Muscle of back (tissue), 13 donors: ENCODE results near the gene OR4E1. TPM values are rescaled to one million over a fixed set of nuclear protein-coding genes. Genes with fewer than 3 reads are reported as not detected.
A peak's percentile ranks its signal among the peaks of the same experiment; 100 is the strongest.
"Not testable (repeated sequence)": the region's sequence is repeated elsewhere in the genome, so short reads cannot be mapped to it uniquely, and the experiment has no call there.

Experiments
- DNase-seq, 3 donors: peaks; one replicate each; pipeline versions ENCODE4 v3.0.0 to v3.0.0-alpha.2; 2013
- long read RNA-seq, 9 donors: transcript quantifications; one replicate each; lab custom pipeline, GENCODE V29; 2026
- polyA plus RNA-seq, 10 donors: library from polyadenylated mRNA; unstranded; fragments of 120-200 nt; gene quantifications; one replicate each; pipeline ENCODE4 v1.2.1, GENCODE V29; 2013; ENCODE audit not compliant: insufficient read length in 10 of 10

OR4E1 gene
- under 1 TPM in 2 of 10 donors, not detected in 8; 0.05 to 0.06 TPM for polyA plus RNA-seq
- long read RNA-seq, donor 1 = 0 reads
- long read RNA-seq, donor 2 = 0 reads
- long read RNA-seq, donor 3 = 0 reads
- long read RNA-seq, donor 4 = 0 reads
- long read RNA-seq, donor 5 = 0 reads
- long read RNA-seq, donor 6 = 0 reads
- long read RNA-seq, donor 7 = 0 reads
- long read RNA-seq, donor 8 = 0 reads
- long read RNA-seq, donor 9 = 0 reads

- DNase-seq = no peak
These were observed at the start of gene OR4E1 for GRCh38 chr14:21673718-21674117. TSS of gene OR4E1 (minus strand) at chr14:21673818. CDS start at chr14:21670935, 2,883 bp downstream.

- DNase-seq = no peak
These were observed 47.9 kb upstream of the OR4E1 start for GRCh38 chr14:21721504-21721903.

- DNase-seq = no peak
These were observed 46.2 kb upstream of the OR4E1 start for GRCh38 chr14:21719841-21720240.

GRCh38 chr14:21714318-21714929, 40.8 kb upstream of the OR4E1 start:
- no peak for DNase-seq

- DNase-seq = no peak
These were observed 38.4 kb upstream of the OR4E1 start for GRCh38 chr14:21712036-21712435.

GRCh38 chr14:21711360-21711961, 37.8 kb upstream of the OR4E1 start:
- peak; percentile 14 to 41 (median 27) for DNase-seq

- DNase-seq = no peak
These were observed 30.7 kb upstream of the OR4E1 start for GRCh38 chr14:21704338-21704737.

- no peak for DNase-seq
These were observed 30.0 kb upstream of the OR4E1 start for GRCh38 chr14:21703357-21704326.

GRCh38 chr14:21702316-21702715, 28.7 kb upstream of the OR4E1 start:
- no peak for DNase-seq

GRCh38 chr14:21699551-21699950, 25.9 kb upstream of the OR4E1 start:
- no peak for DNase-seq

- DNase-seq = not testable (repeated sequence)
These were observed 24.9 kb upstream of the OR4E1 start for GRCh38 chr14:21698538-21698937.

- DNase-seq = not testable (repeated sequence)
These were observed 24.0 kb upstream of the OR4E1 start for GRCh38 chr14:21697662-21698061.

GRCh38 chr14:21694425-21694824, 20.8 kb upstream of the OR4E1 start:
- no peak for DNase-seq

GRCh38 chr14:21686468-21686867, 12.8 kb upstream of the OR4E1 start:
- no peak for DNase-seq

GRCh38 chr14:21680072-21680471, 6.5 kb upstream of the OR4E1 start:
- no peak for DNase-seq

- no peak for DNase-seq
These were observed 1.9 kb upstream of the OR4E1 start for GRCh38 chr14:21675566-21675965.

GRCh38 chr14:21672116-21672515, 1.5 kb downstream of the OR4E1 start:
- no peak for DNase-seq

GRCh38 chr14:21671371-21671770, 2.2 kb downstream of the OR4E1 start:
- no peak for DNase-seq

- DNase-seq = no peak
These were observed 4.3 kb downstream of the OR4E1 start for GRCh38 chr14:21669284-21669683.

- DNase-seq = no peak
These were observed 5.2 kb downstream of the OR4E1 start for GRCh38 chr14:21668377-21668776.

- no peak for DNase-seq
These were observed 16.6 kb downstream of the OR4E1 start for GRCh38 chr14:21656980-21657379.

GRCh38 chr14:21654215-21654614, 19.4 kb downstream of the OR4E1 start:
- no peak for DNase-seq
